ENCODE measurements around the gene UBA6. TPM values are rescaled to one million over a fixed set of nuclear protein-coding genes. Genes with fewer than 3 reads are reported as not detected.

UBA6 gene
- total RNA-seq, 1 donor from 2014 or later = 69.2 TPM

GRCh38 chr4:67723341-67723740 is 22.4 kb upstream of the UBA6 start:
- no peak for DNase-seq (ENCODE audit: low read depth)
- TF ChIP-seq CTCF (conservative IDR thresholded peaks at IDR 0.05; ENCODE audit: low read depth, low read length) = no peak
- H3K4me3 ChIP-seq (ENCODE audit: low read depth, low read length) = no peak overlapping the region

GRCh38 chr4:67721770-67722597 is 21.0 kb upstream of the UBA6 start:
- no peak overlapping the region for H3K4me3 ChIP-seq (ENCODE audit: low read depth, low read length)
- no peak for TF ChIP-seq CTCF (conservative IDR thresholded peaks at IDR 0.05; ENCODE audit: low read depth, low read length)
- no peak for DNase-seq (ENCODE audit: low read depth)

GRCh38 chr4:67721315-67721769 is 20.4 kb upstream of the UBA6 start:
- no peak for DNase-seq (ENCODE audit: low read depth)
- TF ChIP-seq CTCF (conservative IDR thresholded peaks at IDR 0.05; ENCODE audit: low read depth, low read length) = no peak
- H3K4me3 ChIP-seq (ENCODE audit: low read depth, low read length) = no peak overlapping the region

- no peak overlapping the region for H3K4me3 ChIP-seq (ENCODE audit: low read depth, low read length)
- no peak for TF ChIP-seq CTCF (conservative IDR thresholded peaks at IDR 0.05; ENCODE audit: low read depth, low read length)
- DNase-seq (ENCODE audit: low read depth) = no peak
These were observed 19.1 kb upstream of the UBA6 start for GRCh38 chr4:67719953-67720617.

GRCh38 chr4:67718848-67719247 is 17.9 kb upstream of the UBA6 start:
- no peak overlapping the region for H3K4me3 ChIP-seq (ENCODE audit: low read depth, low read length)
- no peak for TF ChIP-seq CTCF (conservative IDR thresholded peaks at IDR 0.05; ENCODE audit: low read depth, low read length)
- DNase-seq (ENCODE audit: low read depth) = no peak

GRCh38 chr4:67717586-67717985 is 16.6 kb upstream of the UBA6 start:
- TF ChIP-seq CTCF (conservative IDR thresholded peaks at IDR 0.05; ENCODE audit: low read depth, low read length) = no peak
- DNase-seq (ENCODE audit: low read depth) = no peak
- H3K4me3 ChIP-seq (ENCODE audit: low read depth, low read length) = no peak overlapping the region
